HEK293 (cell line): ENCODE data around the gene ZIC4.

ENCODE experiments used
- CTCF ChIA-PET: fragments of 350-600 bp; formaldehyde crosslinking; extraction: SDS; loops from one replicate; lab custom pipeline; 2021; ENCODE audit warnings: antibody characterized with exemption; lab: Yijun Ruan, JAX
- POLR2A ChIA-PET: fragments of 300-600 bp; formaldehyde crosslinking; extraction: SDS; loops from one replicate; lab custom pipeline; 2020; ENCODE audit warnings: antibody characterized with exemption, inconsistent platforms; lab: Yijun Ruan, JAX
- H3K27ac ChIP-seq: fragments of 200-500 bp; sonication (Bioruptor generic); 2 replicates; pipeline ENCODE4 v1.5.1; 2014; ENCODE audit warnings: low read depth, low read length, control low read depth, inconsistent platforms; ENCODE audit errors: extremely low read depth
- H3K36me3 ChIP-seq, 2 experiments: fragments of 200-500 bp in 1 of 2; sonication (Bioruptor generic) in 1 of 2; 1 replicate in 1 of 2; 2 replicates in 1 of 2; pipeline ENCODE4 v1.5.1; 2014 to 2017; ENCODE audit warnings: inconsistent platforms in 2 of 2, low read length in 2 of 2; ENCODE audit not compliant: control insufficient read depth in 2 of 2, insufficient read depth in 1 of 2
- H3K4me1 ChIP-seq: fragments of 200-500 bp; sonication (Bioruptor generic); 2 replicates; pipeline ENCODE4 v1.5.1; 2014; ENCODE audit warnings: mild to moderate bottlenecking, low read length, inconsistent platforms; ENCODE audit not compliant: control insufficient read depth, insufficient read depth
- H3K4me3 ChIP-seq: 2 replicates; pipeline ENCODE4 v1.5.1; 2011; ENCODE audit warnings: low read depth, mild to moderate bottlenecking, control low read depth, low read length, moderate library complexity
- H3K9me3 ChIP-seq: fragments of 200-500 bp; sonication (Bioruptor generic); 2 replicates; pipeline ENCODE4 v1.5.1; 2014; ENCODE audit warnings: low read depth, low read length, inconsistent platforms; ENCODE audit not compliant: control insufficient read depth, insufficient read depth
- GLI4 ChIP-seq: fragments of 450-650 bp; formaldehyde crosslinking; IDR thresholded peaks from 2 replicates; pipeline ENCODE4 v1.5.1; 2016; ENCODE audit warnings: missing biosample characterization, missing genetic modification characterization
- HOXD13 ChIP-seq: sonication (generic); formaldehyde crosslinking; IDR thresholded peaks from 2 replicates; pipeline ENCODE4 v1.8.0; 2022; ENCODE audit warnings: missing genetic modification reagents, borderline replicate concordance
- SETDB1 ChIP-seq: IDR thresholded peaks from one replicate; pipeline ENCODE4 v1.6.1; 2017; ENCODE audit warnings: mild to moderate bottlenecking, low read length, moderate library complexity, mixed read lengths; ENCODE audit not compliant: insufficient read length
- ZNF121 ChIP-seq: fragments of 450-650 bp; formaldehyde crosslinking; IDR thresholded peaks from 2 replicates; pipeline ENCODE4 v1.5.1; 2016; ENCODE audit warnings: missing biosample characterization, missing genetic modification characterization
- ZNF138 ChIP-seq: fragments of 450-650 bp; formaldehyde crosslinking; IDR thresholded peaks from 2 replicates; pipeline ENCODE4 v1.5.1; 2016; ENCODE audit warnings: missing biosample characterization, missing genetic modification characterization, borderline replicate concordance
- ZNF211 ChIP-seq: fragments of 450-650 bp; formaldehyde crosslinking; IDR thresholded peaks from 2 replicates; pipeline ENCODE4 v1.5.1; 2016; ENCODE audit warnings: low read depth, missing biosample characterization, missing genetic modification characterization
- ZNF335 ChIP-seq: fragments of 450-650 bp; formaldehyde crosslinking; conservative IDR thresholded peaks from 2 replicates; pipeline ENCODE4 v1.5.1; 2016; ENCODE audit warnings: missing biosample characterization, missing genetic modification characterization
- ZNF391 ChIP-seq: fragments of 450-650 bp; formaldehyde crosslinking; IDR thresholded peaks from 2 replicates; pipeline ENCODE4 v1.5.1; 2016; ENCODE audit warnings: low read depth, missing biosample characterization, missing genetic modification characterization, borderline replicate concordance
- ZNF404 ChIP-seq: fragments of 450-650 bp; formaldehyde crosslinking; IDR thresholded peaks from 2 replicates; pipeline ENCODE4 v1.5.1; 2017; ENCODE audit warnings: missing biosample characterization, missing genetic modification characterization
- ZNF561 ChIP-seq: fragments of 450-650 bp; IDR thresholded peaks from 2 replicates; pipeline ENCODE4 v1.5.1; 2018; ENCODE audit warnings: missing biosample characterization, missing genetic modification characterization, borderline replicate concordance
- ZNF596 ChIP-seq: fragments of 450-650 bp; IDR thresholded peaks from 2 replicates; pipeline ENCODE4 v1.5.0; 2018; ENCODE audit warnings: missing biosample characterization, mild to moderate bottlenecking, missing genetic modification characterization, moderate library complexity
- ZNF610 ChIP-seq: fragments of 450-650 bp; formaldehyde crosslinking; IDR thresholded peaks from 2 replicates; pipeline ENCODE4 v1.5.1; 2016; ENCODE audit warnings: missing biosample characterization, missing genetic modification characterization, borderline replicate concordance
- ZNF624 ChIP-seq: fragments of 450-650 bp; formaldehyde crosslinking; IDR thresholded peaks from 2 replicates; pipeline ENCODE4 v1.5.1; 2017; ENCODE audit warnings: missing biosample characterization, missing genetic modification characterization
- ZNF629 ChIP-seq: fragments of 450-650 bp; formaldehyde crosslinking; IDR thresholded peaks from 2 replicates; pipeline ENCODE4 v1.5.1; 2017; ENCODE audit warnings: missing biosample characterization, missing genetic modification characterization
- ZNF701 ChIP-seq: fragments of 450-650 bp; formaldehyde crosslinking; IDR thresholded peaks from 2 replicates; pipeline ENCODE4 v1.5.1; 2016; ENCODE audit warnings: missing biosample characterization, missing genetic modification characterization
- ZNF76 ChIP-seq: fragments of 450-650 bp; formaldehyde crosslinking; IDR thresholded peaks from 2 replicates; pipeline ENCODE4; 2016; ENCODE audit warnings: low read depth, missing biosample characterization, missing genetic modification characterization, borderline replicate concordance
- ZNF837 ChIP-seq: fragments of 450-650 bp; formaldehyde crosslinking; IDR thresholded peaks from 2 replicates; pipeline ENCODE4 v1.5.1; 2016; ENCODE audit warnings: missing biosample characterization, missing genetic modification characterization
- ZNF843 ChIP-seq: fragments of 450-650 bp; formaldehyde crosslinking; IDR thresholded peaks from 2 replicates; pipeline ENCODE4 v1.5.1; 2016; ENCODE audit warnings: missing biosample characterization, missing genetic modification characterization
- TF ChIP-seq, protein P1 (sequence below): sonication (generic); formaldehyde crosslinking; IDR thresholded peaks from 2 replicates; pipeline ENCODE4 v1.8.1; 2022; ENCODE audit warnings: mild to moderate bottlenecking, moderate library complexity, missing genetic modification reagents
- TF ChIP-seq, protein P2 (sequence below): fragments of 450-650 bp; formaldehyde crosslinking; IDR thresholded peaks from 2 replicates; pipeline ENCODE4 v1.5.1; 2016; ENCODE audit warnings: missing biosample characterization, missing genetic modification characterization
- TF ChIP-seq, protein P3 (sequence below): fragments of 450-650 bp; IDR thresholded peaks from 2 replicates; pipeline ENCODE4 v1.5.1; 2018; ENCODE audit warnings: missing biosample characterization, mild to moderate bottlenecking, missing genetic modification characterization
- TF ChIP-seq, protein P4 (sequence below): fragments of 450-650 bp; formaldehyde crosslinking; IDR thresholded peaks from 2 replicates; pipeline ENCODE4 v1.5.1; 2016; ENCODE audit warnings: missing biosample characterization, missing genetic modification characterization, borderline replicate concordance
- TF ChIP-seq, protein P5 (sequence below): fragments of 450-650 bp; formaldehyde crosslinking; conservative IDR thresholded peaks from 2 replicates; pipeline ENCODE4 v1.5.1; 2016; ENCODE audit warnings: low read depth, missing biosample characterization, missing genetic modification characterization

ZIC4 gene

DNA sequence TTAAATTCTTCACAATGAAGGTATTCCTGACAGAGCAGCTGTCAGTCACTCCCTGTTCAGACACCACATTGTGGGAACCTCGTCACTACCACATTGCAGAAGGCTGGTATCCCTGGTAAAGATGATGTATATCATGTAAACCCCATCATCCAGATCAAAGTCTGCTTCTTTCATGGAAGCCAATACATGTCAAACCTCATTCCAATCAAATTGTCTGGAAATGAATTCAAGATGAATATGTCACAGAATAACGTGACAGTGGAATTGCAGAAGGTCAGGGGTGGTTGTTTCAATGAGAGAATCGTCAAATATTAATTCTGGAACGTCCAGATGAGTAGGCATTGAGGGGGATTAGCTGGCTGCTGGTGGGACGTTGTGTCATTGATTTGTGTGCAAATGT, 4.2 kb downstream of the ZIC4 start:
- no peak overlapping the region for H3K27ac ChIP-seq
- no peaks in the 10 kb centered on the region for H3K9me3 ChIP-seq
- H3K4me3 ChIP-seq, result no peak overlapping the region
- ChIA-PET CTCF (interaction anchor here (0.5 kb wide), 1 partner anchor 1467 kb away, joined by 5 read pairs; no protein-coding TSS in a partner anchor), POLR2A (no interaction called here)
- no peaks in the 10 kb centered on the region for H3K4me1 ChIP-seq
- H3K36me3 ChIP-seq, result no peaks in the 10 kb centered on the region
- no peak for TF ChIP-seq ZNF121
- no peak for TF ChIP-seq ZNF624 (tag by site-specific recombination)
- TF ChIP-seq, protein P1, sequence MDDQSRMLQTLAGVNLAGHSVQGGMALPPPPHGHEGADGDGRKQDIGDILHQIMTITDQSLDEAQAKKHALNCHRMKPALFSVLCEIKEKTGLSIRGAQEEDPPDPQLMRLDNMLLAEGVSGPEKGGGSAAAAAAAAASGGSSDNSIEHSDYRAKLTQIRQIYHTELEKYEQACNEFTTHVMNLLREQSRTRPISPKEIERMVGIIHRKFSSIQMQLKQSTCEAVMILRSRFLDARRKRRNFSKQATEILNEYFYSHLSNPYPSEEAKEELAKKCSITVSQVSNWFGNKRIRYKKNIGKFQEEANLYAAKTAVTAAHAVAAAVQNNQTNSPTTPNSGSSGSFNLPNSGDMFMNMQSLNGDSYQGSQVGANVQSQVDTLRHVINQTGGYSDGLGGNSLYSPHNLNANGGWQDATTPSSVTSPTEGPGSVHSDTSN (CRISPR knock-in tag), result no peak
- TF ChIP-seq, protein P2, sequence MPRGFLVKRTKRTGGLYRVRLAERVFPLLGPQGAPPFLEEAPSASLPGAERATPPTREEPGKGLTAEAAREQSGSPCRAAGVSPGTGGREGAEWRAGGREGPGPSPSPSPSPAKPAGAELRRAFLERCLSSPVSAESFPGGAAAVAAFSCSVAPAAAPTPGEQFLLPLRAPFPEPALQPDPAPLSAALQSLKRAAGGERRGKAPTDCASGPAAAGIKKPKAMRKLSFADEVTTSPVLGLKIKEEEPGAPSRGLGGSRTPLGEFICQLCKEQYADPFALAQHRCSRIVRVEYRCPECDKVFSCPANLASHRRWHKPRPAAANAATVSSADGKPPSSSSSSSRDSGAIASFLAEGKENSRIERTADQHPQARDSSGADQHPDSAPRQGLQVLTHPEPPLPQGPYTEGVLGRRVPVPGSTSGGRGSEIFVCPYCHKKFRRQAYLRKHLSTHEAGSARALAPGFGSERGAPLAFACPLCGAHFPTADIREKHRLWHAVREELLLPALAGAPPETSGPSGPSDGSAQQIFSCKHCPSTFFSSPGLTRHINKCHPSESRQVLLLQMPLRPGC (tag by site-specific recombination), result no peak
- TF ChIP-seq ZNF596 (tag by site-specific recombination), result no peak
- TF ChIP-seq ZNF335 (tag by site-specific recombination), result no peak
- TF ChIP-seq ZNF211 (tag by site-specific recombination), result no peak
- TF ChIP-seq ZNF610 (tag by site-specific recombination), result no peak
- no peak for TF ChIP-seq ZNF76 (tag by site-specific recombination)
- TF ChIP-seq ZNF391 (tag by site-specific recombination), result no peak
- no peak for TF ChIP-seq ZNF629
- TF ChIP-seq, protein P3, sequence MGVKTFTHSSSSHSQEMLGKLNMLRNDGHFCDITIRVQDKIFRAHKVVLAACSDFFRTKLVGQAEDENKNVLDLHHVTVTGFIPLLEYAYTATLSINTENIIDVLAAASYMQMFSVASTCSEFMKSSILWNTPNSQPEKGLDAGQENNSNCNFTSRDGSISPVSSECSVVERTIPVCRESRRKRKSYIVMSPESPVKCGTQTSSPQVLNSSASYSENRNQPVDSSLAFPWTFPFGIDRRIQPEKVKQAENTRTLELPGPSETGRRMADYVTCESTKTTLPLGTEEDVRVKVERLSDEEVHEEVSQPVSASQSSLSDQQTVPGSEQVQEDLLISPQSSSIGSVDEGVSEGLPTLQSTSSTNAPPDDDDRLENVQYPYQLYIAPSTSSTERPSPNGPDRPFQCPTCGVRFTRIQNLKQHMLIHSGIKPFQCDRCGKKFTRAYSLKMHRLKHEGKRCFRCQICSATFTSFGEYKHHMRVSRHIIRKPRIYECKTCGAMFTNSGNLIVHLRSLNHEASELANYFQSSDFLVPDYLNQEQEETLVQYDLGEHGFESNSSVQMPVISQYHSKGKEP (tag by site-specific recombination), result no peak
- no peak for TF ChIP-seq HOXD13 (CRISPR knock-in tag)
- TF ChIP-seq ZNF843 (tag by site-specific recombination), result no peak
- TF ChIP-seq ZNF837 (tag by site-specific recombination), result no peak
- no peak for TF ChIP-seq GLI4 (tag by site-specific recombination)
- TF ChIP-seq ZNF404 (tag by site-specific recombination), result no peak
- no peak for TF ChIP-seq SETDB1
- TF ChIP-seq, protein P4, sequence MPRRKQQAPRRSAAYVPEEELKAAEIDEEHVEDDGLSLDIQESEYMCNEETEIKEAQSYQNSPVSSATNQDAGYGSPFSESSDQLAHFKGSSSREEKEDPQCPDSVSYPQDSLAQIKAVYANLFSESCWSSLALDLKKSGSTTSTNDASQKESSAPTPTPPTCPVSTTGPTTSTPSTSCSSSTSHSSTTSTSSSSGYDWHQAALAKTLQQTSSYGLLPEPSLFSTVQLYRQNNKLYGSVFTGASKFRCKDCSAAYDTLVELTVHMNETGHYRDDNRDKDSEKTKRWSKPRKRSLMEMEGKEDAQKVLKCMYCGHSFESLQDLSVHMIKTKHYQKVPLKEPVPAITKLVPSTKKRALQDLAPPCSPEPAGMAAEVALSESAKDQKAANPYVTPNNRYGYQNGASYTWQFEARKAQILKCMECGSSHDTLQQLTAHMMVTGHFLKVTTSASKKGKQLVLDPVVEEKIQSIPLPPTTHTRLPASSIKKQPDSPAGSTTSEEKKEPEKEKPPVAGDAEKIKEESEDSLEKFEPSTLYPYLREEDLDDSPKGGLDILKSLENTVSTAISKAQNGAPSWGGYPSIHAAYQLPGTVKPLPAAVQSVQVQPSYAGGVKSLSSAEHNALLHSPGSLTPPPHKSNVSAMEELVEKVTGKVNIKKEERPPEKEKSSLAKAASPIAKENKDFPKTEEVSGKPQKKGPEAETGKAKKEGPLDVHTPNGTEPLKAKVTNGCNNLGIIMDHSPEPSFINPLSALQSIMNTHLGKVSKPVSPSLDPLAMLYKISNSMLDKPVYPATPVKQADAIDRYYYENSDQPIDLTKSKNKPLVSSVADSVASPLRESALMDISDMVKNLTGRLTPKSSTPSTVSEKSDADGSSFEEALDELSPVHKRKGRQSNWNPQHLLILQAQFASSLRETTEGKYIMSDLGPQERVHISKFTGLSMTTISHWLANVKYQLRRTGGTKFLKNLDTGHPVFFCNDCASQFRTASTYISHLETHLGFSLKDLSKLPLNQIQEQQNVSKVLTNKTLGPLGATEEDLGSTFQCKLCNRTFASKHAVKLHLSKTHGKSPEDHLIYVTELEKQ, result no peak

DNA sequence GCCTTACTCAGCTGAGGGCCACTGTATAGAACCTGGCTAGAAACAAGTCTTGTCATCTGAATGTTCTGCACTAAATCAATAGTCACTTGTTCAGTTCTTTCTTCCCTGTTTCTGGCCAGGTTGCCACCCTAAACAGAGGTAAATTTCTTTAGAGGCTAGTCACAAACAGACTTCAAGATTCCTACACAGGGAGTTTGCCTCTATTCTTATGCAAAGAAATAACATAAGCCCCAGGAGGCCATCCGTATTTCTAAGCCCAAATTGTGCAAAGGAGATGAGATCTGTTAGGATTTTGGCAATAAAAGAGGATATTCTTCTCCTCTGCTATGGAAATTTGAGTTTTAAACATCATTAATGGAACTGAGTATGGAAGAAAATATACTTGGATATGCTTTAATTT, 4.9 kb downstream of the ZIC4 start:
- TF ChIP-seq ZNF391 (tag by site-specific recombination) (no peak), ZNF561 (tag by site-specific recombination) (no peak), ZNF701 (tag by site-specific recombination) (no peak), ZNF138 (tag by site-specific recombination) (no peak)
- TF ChIP-seq, protein P5, sequence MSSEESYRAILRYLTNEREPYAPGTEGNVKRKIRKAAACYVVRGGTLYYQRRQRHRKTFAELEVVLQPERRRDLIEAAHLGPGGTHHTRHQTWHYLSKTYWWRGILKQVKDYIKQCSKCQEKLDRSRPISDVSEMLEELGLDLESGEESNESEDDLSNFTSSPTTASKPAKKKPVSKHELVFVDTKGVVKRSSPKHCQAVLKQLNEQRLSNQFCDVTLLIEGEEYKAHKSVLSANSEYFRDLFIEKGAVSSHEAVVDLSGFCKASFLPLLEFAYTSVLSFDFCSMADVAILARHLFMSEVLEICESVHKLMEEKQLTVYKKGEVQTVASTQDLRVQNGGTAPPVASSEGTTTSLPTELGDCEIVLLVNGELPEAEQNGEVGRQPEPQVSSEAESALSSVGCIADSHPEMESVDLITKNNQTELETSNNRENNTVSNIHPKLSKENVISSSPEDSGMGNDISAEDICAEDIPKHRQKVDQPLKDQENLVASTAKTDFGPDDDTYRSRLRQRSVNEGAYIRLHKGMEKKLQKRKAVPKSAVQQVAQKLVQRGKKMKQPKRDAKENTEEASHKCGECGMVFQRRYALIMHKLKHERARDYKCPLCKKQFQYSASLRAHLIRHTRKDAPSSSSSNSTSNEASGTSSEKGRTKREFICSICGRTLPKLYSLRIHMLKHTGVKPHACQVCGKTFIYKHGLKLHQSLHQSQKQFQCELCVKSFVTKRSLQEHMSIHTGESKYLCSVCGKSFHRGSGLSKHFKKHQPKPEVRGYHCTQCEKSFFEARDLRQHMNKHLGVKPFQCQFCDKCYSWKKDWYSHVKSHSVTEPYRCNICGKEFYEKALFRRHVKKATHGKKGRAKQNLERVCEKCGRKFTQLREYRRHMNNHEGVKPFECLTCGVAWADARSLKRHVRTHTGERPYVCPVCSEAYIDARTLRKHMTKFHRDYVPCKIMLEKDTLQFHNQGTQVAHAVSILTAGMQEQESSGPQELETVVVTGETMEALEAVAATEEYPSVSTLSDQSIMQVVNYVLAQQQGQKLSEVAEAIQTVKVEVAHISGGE, result no peak
- Histone ChIP-seq H3K36me3 (no peaks in the 10 kb centered on the region), H3K4me1 (no peaks in the 10 kb centered on the region), H3K27ac (no peak overlapping the region), H3K4me3 (no peak overlapping the region), H3K9me3 (no peaks in the 10 kb centered on the region)
- CTCF ChIA-PET, result interaction anchor here (0.5 kb wide), 1 partner anchor 1468 kb away, joined by 5 read pairs; no protein-coding TSS in a partner anchor
- POLR2A ChIA-PET, result no interaction called here
